Uterine smooth muscle cell (primary cell): ENCODE results near the gene MRM3. TPM values are rescaled to one million over a fixed set of nuclear protein-coding genes. Genes with fewer than 3 reads are reported as not detected.

ENCODE experiments used
- total RNA-seq: library from RNA; depleted of rRNA; stranded (reverse); fragments of >200 nt; gene quantifications from 2 replicates; pipeline ENCODE4 v1.2.3, GENCODE V29; 2014

MRM3 gene, protein sequence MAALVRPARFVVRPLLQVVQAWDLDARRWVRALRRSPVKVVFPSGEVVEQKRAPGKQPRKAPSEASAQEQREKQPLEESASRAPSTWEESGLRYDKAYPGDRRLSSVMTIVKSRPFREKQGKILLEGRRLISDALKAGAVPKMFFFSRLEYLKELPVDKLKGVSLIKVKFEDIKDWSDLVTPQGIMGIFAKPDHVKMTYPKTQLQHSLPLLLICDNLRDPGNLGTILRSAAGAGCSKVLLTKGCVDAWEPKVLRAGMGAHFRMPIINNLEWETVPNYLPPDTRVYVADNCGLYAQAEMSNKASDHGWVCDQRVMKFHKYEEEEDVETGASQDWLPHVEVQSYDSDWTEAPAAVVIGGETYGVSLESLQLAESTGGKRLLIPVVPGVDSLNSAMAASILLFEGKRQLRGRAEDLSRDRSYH
- 18.5 and 28.7 TPM in 2 replicates for total RNA-seq

DNA sequence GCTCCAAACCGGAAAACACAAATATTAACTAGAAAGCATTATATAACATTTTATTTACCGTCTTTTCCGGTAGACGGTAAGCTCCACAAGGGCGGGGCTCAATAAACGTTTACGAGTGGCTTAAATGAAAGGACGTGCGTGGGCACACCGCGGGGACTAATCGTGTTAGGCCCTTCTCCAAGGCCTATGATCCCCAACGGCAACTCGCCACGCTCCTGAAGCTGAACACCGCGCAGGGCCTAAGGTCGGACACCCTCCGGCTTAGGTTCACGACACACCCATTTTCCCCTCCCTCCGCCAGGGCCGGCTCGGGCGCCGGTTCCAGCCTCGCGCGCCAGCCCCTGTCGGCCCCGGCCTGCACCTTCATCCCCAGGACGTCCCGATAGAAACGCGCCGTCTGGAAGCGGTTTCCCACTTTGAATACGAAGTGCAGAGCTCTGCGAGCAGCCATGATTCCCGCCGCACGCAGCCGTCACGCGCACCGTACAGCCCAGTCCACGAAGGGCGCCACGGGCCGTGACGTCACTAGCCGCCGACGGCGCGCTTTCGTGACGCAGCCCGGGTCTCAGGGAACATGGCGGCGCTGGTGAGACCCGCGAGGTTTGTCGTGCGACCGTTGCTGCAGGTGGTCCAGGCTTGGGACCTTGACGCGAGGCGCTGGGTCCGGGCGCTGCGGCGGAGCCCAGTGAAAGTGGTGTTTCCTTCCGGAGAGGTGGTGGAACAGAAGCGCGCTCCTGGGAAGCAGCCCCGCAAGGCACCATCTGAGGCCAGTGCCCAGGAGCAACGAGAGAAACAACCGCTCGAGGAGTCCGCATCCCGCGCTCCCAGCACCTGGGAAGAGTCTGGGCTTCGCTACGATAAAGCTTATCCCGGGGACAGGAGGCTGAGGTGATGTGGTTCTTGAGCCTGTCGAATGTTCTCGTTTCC lies at the start of gene MRM3, which contains the start of gene GLOD4:
Gene MRM3 (plus strand): TSS at position 549 of the 927 bp plus-strand sequence. CDS start 26 bp downstream, at position 575.
Gene GLOD4 (minus strand): TSS at position 476 of the 927 bp plus-strand sequence. CDS start 25 bp downstream, at position 451.

DNA sequence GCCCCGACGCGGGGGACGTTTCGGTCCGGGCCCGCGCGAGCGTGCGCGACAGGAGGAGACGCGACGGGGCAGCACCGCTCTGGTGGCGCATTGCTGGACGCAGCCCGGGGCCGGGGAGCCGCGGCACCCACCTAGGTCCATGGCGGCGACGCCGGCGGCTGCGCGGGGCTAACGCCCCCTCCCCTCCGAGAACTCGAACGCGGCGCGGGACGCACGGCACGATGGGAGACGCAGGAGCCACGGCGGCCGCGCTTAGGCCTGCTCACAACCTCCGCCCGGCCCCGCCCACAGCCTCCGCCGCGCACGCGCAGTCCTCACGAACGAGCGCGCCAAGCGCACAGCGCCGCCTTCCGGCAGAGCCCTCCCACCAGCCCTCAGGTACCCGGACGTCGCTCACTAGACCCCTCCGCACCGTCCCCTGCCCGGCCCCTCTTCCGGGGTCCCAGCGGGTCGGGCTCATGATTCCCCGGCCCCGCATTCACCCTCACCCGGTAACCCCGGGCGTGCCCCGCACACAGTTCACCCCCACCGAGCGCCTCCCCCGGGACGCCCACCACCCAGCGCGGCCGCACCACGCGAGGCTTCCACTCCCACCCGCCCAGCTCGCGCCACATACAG lies 30.0 kb upstream of the MRM3 start, which contains the start of gene GEMIN4:
Gene GEMIN4 (minus strand): TSS at position 263 of the 618 bp plus-strand sequence. CDS start 122 bp downstream, at position 141.

Other genes with a start within 250 kb of the MRM3 start
- 23.7 and 28.3 TPM in 2 replicates for gene VPS53, start 67.5 kb upstream of the MRM3 start, total RNA-seq
- gene TLCD3A, start 49.8 kb upstream of the MRM3 start, total RNA-seq, result 21.9 and 25.5 TPM in 2 replicates
- 9.7 and 16.3 TPM in 2 replicates for gene GEMIN4, start 30.1 kb upstream of the MRM3 start, total RNA-seq
- 55.2 and 143 TPM in 2 replicates for gene GLOD4, start 73 bp upstream of the MRM3 start, total RNA-seq
- 25.2 and 50.4 TPM in 2 replicates for gene NXN, start 197.4 kb downstream of the MRM3 start, total RNA-seq
- gene TIMM22, start 214.8 kb downstream of the MRM3 start, total RNA-seq, result 12.9 and 18.0 TPM in 2 replicates